Urothelium cell line (cell line): ENCODE measurements around the gene ZNF385B.
A peak's percentile ranks its signal among the peaks of the same experiment; 100 is the strongest.
"Not testable (repeated sequence)": the region's sequence is repeated elsewhere in the genome, so short reads cannot be mapped to it uniquely, and the experiment has no call there.

Source experiments
- DNase-seq: peaks from one replicate; pipeline ENCODE4 v3.0.0; 2011; ENCODE audit warnings: low spot score, mixed read lengths
- FAIRE-seq: peaks from 2 replicates; lab custom pipeline; 2011; peaks lifted over from hg19 to GRCh38; lab: Jason Lieb, UNC

Gene ZNF385B

DNA sequence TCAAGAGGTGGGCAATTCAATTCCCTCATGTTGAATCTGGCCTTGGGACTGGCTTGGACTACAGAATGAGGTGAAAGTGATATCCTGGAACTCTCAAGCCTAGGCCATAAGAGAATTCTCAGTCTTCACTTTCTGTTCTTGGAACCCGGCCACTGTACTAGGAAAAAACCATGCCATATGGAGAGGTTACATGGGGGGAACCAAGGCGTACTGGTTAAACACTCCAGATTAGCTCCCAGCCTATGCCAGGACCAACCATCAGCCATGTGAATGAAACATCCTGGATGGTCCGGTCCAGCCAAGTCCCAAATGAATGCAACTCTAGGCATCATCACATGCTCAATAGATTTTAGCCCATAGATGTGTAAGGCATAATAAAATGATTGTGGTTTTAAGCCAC is 56.4 kb downstream of the ZNF385B start:
- FAIRE-seq (no peak), DNase-seq (no peak)

DNA sequence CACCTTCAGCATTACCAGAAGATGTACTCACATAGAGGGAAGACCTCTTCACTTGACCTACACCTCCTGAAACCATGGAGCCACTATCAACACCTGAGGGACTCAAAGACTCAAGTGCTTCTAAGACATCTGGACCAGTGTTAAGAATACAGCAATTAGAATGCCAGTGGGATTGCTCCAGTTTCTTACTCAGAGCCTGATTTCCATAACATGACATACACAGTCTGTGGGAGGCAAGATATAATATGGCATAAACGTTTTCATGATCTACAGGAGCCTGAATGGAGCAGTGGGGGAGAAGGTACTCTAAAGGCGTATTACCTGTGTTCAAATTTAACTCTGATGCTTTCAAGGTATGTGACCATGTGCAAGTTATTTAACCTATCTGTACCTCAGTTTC is 57.2 kb downstream of the ZNF385B start:
- DNase-seq: no peak
- no peak for FAIRE-seq

GRCh38 chr2:179802051-179802882 is 59.1 kb downstream of the ZNF385B start:
- DNase-seq (no peak), FAIRE-seq (no peak)

DNA sequence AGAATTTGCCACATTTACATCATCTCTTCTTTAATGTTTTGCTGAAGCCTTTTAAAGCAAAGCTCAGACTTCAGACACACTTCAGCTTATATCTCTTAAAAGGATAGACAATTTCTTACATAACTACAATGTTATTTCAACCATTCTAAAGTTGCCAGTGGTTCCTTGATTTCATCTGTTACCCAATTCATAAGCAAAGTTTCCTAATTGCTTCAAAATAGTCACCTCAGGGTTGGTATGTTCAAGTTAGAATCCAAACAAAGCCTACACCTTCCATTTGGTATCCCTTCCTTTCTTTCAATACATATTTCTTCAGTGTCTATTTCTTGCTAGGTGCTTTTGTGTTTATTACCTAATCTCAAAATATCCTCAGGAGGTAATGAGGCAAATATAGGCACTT is 60.6 kb downstream of the ZNF385B start:
- FAIRE-seq (no peak), DNase-seq (no peak)

DNA sequence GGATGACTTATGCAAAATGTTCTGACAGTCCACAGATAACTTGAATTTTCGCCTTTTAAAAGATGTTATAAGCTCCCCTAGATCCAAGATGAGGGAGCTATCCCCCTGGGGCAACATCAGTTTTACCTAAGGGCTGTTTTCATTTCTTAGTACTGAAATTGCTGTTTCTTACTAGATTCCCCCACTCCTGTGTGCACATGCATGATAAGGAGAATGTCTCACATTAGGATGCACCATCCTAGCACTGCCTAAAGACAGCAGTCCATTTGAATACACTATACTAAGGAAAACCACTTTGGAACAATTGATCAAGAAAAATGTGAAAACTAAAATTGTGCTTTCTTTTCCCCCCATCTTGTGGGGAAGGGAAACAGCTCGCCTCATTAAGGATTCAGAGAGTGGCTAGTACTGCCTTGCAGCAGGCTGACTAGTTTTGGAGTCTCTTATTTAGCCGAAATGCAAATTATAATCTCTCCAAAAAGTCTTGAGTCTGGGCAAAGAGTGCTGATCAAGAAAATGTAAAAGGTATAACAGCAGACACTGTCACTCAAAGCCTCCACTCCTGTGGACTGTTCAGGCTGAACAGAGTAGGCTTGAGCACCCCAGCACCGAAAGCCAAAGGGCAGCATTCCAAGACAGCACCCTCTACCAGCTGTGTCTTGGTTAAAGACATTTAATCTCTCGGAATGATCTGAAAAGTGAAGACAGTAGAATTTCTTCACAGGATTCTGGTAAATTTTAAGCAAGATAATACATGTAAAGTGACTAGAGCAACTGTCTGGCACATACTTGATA is 65.0 kb downstream of the ZNF385B start:
- no peak for FAIRE-seq

DNA sequence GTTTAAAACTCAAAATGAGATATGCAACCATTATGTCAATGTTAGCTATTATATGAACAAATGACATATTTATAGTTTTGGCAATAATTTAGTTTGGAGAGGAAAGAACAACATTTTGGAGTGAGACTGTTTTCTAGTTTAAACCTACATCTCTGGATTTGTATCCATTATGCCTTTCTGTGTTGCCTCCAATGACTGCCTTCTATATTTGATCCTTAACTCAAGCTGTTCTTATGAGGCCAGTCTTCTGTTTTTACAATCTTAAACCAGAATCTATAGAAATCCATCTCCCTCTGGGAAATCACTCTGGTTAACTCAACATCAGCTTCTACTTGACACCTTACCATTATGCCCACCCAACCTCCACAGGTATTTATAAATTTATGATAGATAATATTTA is 67.5 kb downstream of the ZNF385B start:
- DNase-seq: no peak
- no peak for FAIRE-seq

More for the DNA sequence above, 65.0 kb downstream of the ZNF385B start:
- DNase-seq: no peak

GRCh38 chr2:179793238-179793637 is 68.2 kb downstream of the ZNF385B start:
- DNase-seq (no peak), FAIRE-seq (no peak)

- DNase-seq (no peak), FAIRE-seq (no peak)
These were observed 70.9 kb downstream of the ZNF385B start for GRCh38 chr2:179790235-179791217.

DNA sequence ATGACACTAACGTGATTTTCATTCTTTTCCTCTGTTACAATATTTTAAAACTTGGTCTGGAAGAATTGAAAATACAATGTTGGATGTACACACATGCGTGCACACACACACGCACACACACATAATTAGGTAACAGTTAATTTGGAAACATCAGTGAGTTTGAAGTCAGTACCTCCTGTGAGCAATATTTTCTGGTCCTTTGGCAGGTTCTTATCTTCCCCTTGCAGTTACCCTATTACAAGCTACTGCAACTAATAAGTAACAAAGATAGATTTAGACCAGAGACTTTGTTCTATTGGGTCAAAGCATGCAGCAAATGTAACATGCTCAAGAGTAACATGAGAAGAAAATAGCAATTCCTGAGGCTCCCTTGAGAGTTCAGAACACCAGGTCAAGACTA is 73.3 kb downstream of the ZNF385B start:
- FAIRE-seq (no peak), DNase-seq (no peak)

DNA sequence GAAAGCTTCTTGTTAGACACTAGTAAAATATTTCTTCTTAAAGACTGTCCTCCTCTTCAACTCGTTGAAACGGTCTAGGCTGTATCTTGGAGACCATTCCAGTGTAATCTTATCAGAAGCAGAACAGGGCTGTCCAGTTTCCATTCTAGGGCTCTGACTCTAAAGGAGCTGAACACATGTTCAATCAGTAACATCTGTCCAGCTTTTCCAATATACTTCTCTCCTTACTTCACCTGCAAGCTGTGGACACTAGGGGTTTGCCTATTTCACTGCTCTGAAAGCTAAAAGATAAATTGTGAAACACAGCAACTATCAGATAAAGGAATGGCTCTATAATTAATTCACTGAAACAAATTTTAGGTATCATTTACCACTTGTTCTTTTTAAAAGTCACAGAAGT is 73.8 kb downstream of the ZNF385B start:
- FAIRE-seq (no peak), DNase-seq (no peak)

- FAIRE-seq (no peak), DNase-seq (no peak)
These were observed 75.5 kb downstream of the ZNF385B start for GRCh38 chr2:179785902-179786301.

GRCh38 chr2:179782346-179782745 is 79.1 kb downstream of the ZNF385B start:
- not testable (repeated sequence) for FAIRE-seq, DNase-seq

- DNase-seq (no peak), FAIRE-seq (peak; percentile 91)
These were observed 87.4 kb downstream of the ZNF385B start for GRCh38 chr2:179773986-179774385.

GRCh38 chr2:179772346-179772745 is 89.1 kb downstream of the ZNF385B start:
- FAIRE-seq (no peak), DNase-seq (no peak)

DNA sequence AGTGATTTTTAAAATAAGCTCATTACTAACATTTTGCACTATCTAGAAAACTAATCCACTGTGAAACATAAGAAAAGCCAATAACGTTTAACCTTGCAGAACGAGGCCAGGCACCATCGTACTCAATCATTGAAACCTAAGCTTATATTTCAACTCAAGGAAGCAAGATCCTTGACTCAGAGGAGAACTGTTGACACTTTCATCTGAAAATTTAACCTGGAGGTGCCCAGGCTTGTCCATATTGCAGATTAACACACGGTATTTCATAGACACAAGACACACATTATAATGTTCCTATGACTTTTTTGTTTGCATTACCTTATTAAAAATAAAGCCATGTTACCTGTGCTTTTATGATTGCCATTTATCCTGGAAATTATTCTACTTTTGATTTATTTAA is 89.6 kb downstream of the ZNF385B start:
- FAIRE-seq: no peak
- DNase-seq: no peak

- no peak for FAIRE-seq
- DNase-seq: no peak
These were observed 91.4 kb downstream of the ZNF385B start for GRCh38 chr2:179770029-179770428.

DNA sequence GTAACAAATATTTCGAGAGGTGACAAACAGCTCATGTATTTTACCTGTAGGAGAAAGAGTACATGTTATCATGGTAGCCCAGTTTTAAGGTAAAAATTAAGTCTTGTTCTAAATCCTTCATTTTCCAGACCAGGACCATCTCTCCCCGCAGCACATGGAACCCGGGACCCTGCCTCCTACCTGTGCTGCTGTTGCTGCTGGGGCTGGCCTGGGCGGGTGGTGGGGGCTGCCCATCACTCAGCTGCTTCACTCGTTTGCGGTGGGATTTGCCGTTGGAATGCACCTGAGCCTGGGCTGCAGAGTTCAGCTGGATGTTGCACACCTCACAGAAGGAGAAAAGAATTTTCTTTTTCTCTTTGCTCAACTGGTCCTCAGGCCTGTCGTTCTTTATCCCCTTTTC is 92.1 kb downstream of the ZNF385B start:
- FAIRE-seq (no peak), DNase-seq (no peak)

DNA sequence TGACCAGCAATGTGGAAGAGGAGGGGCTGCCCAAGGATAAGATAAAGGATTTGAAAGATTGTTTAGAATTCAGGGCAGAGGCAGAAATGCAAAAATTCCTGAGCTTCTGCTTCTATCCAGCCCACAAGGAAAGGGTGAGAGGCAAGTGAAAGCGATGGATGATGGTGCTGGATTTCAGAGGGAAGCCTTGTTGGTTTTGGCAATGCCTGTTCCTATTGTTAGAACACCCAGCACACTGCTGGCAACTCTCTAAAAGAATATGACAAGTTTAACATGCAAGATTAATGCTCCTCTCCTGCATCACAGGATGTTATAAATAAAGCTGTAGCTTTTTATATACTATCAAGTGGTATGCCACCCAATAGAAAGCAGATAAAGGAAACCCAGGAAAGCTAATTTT is 92.6 kb downstream of the ZNF385B start:
- FAIRE-seq (no peak), DNase-seq (no peak)

GRCh38 chr2:179765666-179766065 is 95.7 kb downstream of the ZNF385B start:
- FAIRE-seq (no peak), DNase-seq (no peak)

DNA sequence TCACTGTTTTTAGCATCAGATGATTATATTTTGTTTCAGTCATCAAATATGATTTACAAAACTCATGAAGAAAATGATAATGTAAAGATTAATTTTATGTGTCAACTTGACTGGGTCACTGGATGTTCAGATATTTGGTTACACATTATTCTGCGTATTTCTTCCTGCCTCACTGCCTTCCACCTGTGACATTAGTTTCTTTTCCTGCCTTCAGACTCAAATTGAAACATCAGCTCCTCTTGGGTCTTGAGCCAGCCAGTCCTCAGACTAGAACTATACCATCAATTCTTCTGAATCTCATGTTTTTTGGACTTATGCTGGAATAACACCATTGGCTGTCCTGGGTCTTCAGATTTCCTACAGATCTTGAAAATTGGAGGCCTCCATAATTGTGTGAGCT is 96.7 kb downstream of the ZNF385B start:
- DNase-seq: no peak
- no peak for FAIRE-seq

GRCh38 chr2:179758636-179759035 is 102.8 kb downstream of the ZNF385B start:
- no peak for DNase-seq
- no peak for FAIRE-seq
